Fibroblast of lung (primary cell): ENCODE results near the gene SH3D19. TPM values are rescaled to one million over a fixed set of nuclear protein-coding genes. Genes with fewer than 3 reads are reported as not detected.

ENCODE experiments used
- DNase-seq, 2 donors: peaks; one replicate each; pipeline versions ENCODE4 v3.0.0 to v3.0.0-alpha.2; 2010; ENCODE audit warnings: low read depth in 2 of 2
- H2AFZ ChIP-seq: 2 replicates; pipeline ENCODE4 v1.5.1; 2012; ENCODE audit warnings: low read length, control low read depth, inconsistent platforms
- H3K27ac ChIP-seq: 2 replicates; pipeline ENCODE4 v1.5.1; 2011; ENCODE audit warnings: low read length, control low read depth; ENCODE audit not compliant: insufficient read depth
- H3K27me3 ChIP-seq: 2 replicates; pipeline ENCODE4 v1.5.1; 2011; ENCODE audit warnings: mild to moderate bottlenecking, low read length; ENCODE audit not compliant: control insufficient read depth, insufficient read depth
- H3K36me3 ChIP-seq: 2 replicates; pipeline ENCODE4 v1.5.1; 2011; ENCODE audit warnings: low read length; ENCODE audit not compliant: control insufficient read depth, insufficient read depth
- H3K4me1 ChIP-seq: 2 replicates; pipeline ENCODE4 v1.5.1; 2011; ENCODE audit warnings: low read length; ENCODE audit not compliant: control insufficient read depth, insufficient read depth; ENCODE audit errors: extremely low read depth
- H3K4me2 ChIP-seq: 2 replicates; pipeline ENCODE4 v1.5.1; 2011; ENCODE audit warnings: low read length, control low read depth; ENCODE audit not compliant: insufficient read depth; ENCODE audit errors: extremely low read depth
- H3K4me3 ChIP-seq, 4 experiments: fragments of 200-600 bp in 1 of 4; sonication (generic) in 1 of 4; replicated peaks in 1 of 4; 2 replicates each; pipeline ENCODE4 v1.5.1; 2011 to 2016; ENCODE audit warnings: low read length in 4 of 4, low read depth in 3 of 4, mild to moderate bottlenecking in 3 of 4, control low read depth in 2 of 4, inconsistent platforms in 1 of 4, mixed read lengths in 1 of 4; ENCODE audit not compliant: insufficient read depth in 1 of 4; ENCODE audit errors: control extremely low read depth in 1 of 4
- H3K79me2 ChIP-seq: 2 replicates; pipeline ENCODE4 v1.5.1; 2012; ENCODE audit warnings: mild to moderate bottlenecking, low read length, inconsistent platforms; ENCODE audit not compliant: control insufficient read depth, insufficient read depth
- H3K9ac ChIP-seq: 2 replicates; pipeline ENCODE4 v1.5.1; 2011; ENCODE audit warnings: mild to moderate bottlenecking, low read length, control low read depth; ENCODE audit not compliant: insufficient read depth
- H3K9me3 ChIP-seq: 2 replicates; pipeline ENCODE4 v1.5.1; 2012; ENCODE audit warnings: low read depth, low read length; ENCODE audit not compliant: control insufficient read depth, insufficient read depth
- H4K20me1 ChIP-seq: 2 replicates; pipeline ENCODE4 v1.5.1; 2011; ENCODE audit warnings: low read length; ENCODE audit not compliant: control insufficient read depth, insufficient read depth; ENCODE audit errors: extremely low read depth
- CTCF ChIP-seq, 2 donors: IDR thresholded peaks in 1 of 2; conservative IDR thresholded peaks in 1 of 2; 1 replicate in 1 of 2; 2 replicates in 1 of 2; pipeline ENCODE4 v1.5.1; 2011 to 2012; ENCODE audit warnings: low read length in 2 of 2, control low read depth in 1 of 2, inconsistent platforms in 1 of 2, low read depth in 1 of 2, mild to moderate bottlenecking in 1 of 2
- EZH2 ChIP-seq: IDR thresholded peaks from 2 replicates; pipeline ENCODE4 v1.5.1; 2012; ENCODE audit warnings: low read length, control low read depth, mild to moderate bottlenecking; ENCODE audit errors: missing control alignments
- polyA plus RNA-seq, 2 donors: library from polyadenylated mRNA; depleted of rRNA in 1 of 2; stranded (reverse) in 1 of 2; unstranded in 1 of 2; fragments of >200 nt; gene quantifications; 2 replicates each; pipeline ENCODE4 v1.2.1, GENCODE V29; 2011 to 2012; ENCODE audit warnings: missing spikeins in 1 of 2
- total RNA-seq: library from RNA; depleted of rRNA; stranded (reverse); fragments of >200 nt; gene quantifications from 2 replicates; pipeline ENCODE4 v1.2.1, GENCODE V29; 2014

Gene SH3D19
- total and polyA plus RNA-seq, 2 donors (not counting 1 experiment from before 2014, with no cell fraction given): 31.4 to 41.3 TPM

DNA sequence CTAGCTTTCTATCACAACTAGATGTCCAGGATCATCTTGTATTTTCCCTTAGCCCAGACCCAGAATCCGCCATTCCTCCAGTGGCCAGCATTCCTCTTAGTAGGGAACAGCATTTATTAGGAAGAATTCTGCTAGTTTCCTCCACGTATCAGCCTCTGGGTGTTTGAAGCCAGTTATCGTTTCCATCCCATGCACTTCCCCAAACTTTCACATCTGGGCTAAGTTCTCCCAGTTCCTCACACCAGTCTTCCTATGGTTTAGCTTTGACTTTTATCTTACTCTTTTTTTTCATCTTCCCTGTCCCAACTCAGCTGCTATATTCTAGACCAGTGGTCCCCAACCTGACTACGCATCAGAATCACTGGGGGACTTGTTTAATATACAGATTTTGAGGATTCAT lies 101.9 kb downstream of the SH3D19 start:
- no peaks in the 10 kb centered on the region for H3K36me3 ChIP-seq
- no peak for DNase-seq
- no peak overlapping the region for H3K4me3 ChIP-seq
- H3K79me2 ChIP-seq: no peaks in the 10 kb centered on the region
- H3K27ac ChIP-seq: no peak overlapping the region
- peaks cover 11% of the 10 kb centered on the region for H3K4me1 ChIP-seq
- H3K9ac ChIP-seq: no peak overlapping the region
- H4K20me1 ChIP-seq: no peaks in the 10 kb centered on the region
- no peaks in the 10 kb centered on the region for H3K27me3 ChIP-seq
- H3K9me3 ChIP-seq: no peaks in the 10 kb centered on the region
- no peak for TF ChIP-seq CTCF (conservative IDR thresholded peaks at IDR 0.05 in 1 of 2, IDR thresholded peaks at IDR 0.05 in 1 of 2; ENCODE audit: low read depth in 1 of 2, low read length in 2 of 2)
- no peak overlapping the region for H3K4me2 ChIP-seq
- H2AFZ ChIP-seq: no peak overlapping the region

- H3K4me3 ChIP-seq: no peak overlapping the region
- TF ChIP-seq EZH2 (no peak), CTCF (conservative IDR thresholded peaks at IDR 0.05 in 1 of 2, IDR thresholded peaks at IDR 0.05 in 1 of 2; ENCODE audit: low read depth in 1 of 2, low read length in 2 of 2) (no peak)
- no peak overlapping the region for H3K9ac ChIP-seq
- H2AFZ ChIP-seq: no peak overlapping the region
- no peaks in the 10 kb centered on the region for H4K20me1 ChIP-seq
- no peaks in the 10 kb centered on the region for H3K27me3 ChIP-seq
- DNase-seq: no peak
- no peaks in the 10 kb centered on the region for H3K36me3 ChIP-seq
- H3K4me2 ChIP-seq: no peak overlapping the region
- H3K79me2 ChIP-seq: no peaks in the 10 kb centered on the region
- H3K9me3 ChIP-seq: no peaks in the 10 kb centered on the region
- H3K27ac ChIP-seq: no peak overlapping the region
- H3K4me1 ChIP-seq: no peaks in the 10 kb centered on the region
Measured at GRCh38 chr4:151219948-151220347, 105.5 kb downstream of the SH3D19 start.

- no peak overlapping the region for H3K4me2 ChIP-seq
- H2AFZ ChIP-seq: no peak overlapping the region
- H3K79me2 ChIP-seq: no peaks in the 10 kb centered on the region
- H4K20me1 ChIP-seq: no peaks in the 10 kb centered on the region
- no peak overlapping the region for H3K4me3 ChIP-seq
- no peaks in the 10 kb centered on the region for H3K36me3 ChIP-seq
- H3K9me3 ChIP-seq: no peaks in the 10 kb centered on the region
- TF ChIP-seq CTCF (conservative IDR thresholded peaks at IDR 0.05 in 1 of 2, IDR thresholded peaks at IDR 0.05 in 1 of 2; ENCODE audit: low read depth in 1 of 2, low read length in 2 of 2) (no peak), EZH2 (no peak)
- no peaks in the 10 kb centered on the region for H3K27me3 ChIP-seq
- DNase-seq: no peak
- H3K4me1 ChIP-seq: no peaks in the 10 kb centered on the region
- H3K27ac ChIP-seq: no peak overlapping the region
- H3K9ac ChIP-seq: no peak overlapping the region
Measured at GRCh38 chr4:151219091-151219490, 106.3 kb downstream of the SH3D19 start.
